Heart left ventricle (tissue), 16 donors: ENCODE measurements around the gene SPEF2. TPM values are rescaled to one million over a fixed set of nuclear protein-coding genes. Genes with fewer than 3 reads are reported as not detected.

Experiments used
- ATAC-seq, 4 donors: fragments of 200-7000 bp; cut with Tn5 transposase; one replicate each; pipeline ENCODE4 v1.9.1; 2020 to 2022; ENCODE audit warnings: moderate library complexity in 4 of 4, mild to moderate bottlenecking in 3 of 4, moderate number of reproducible peaks in 1 of 4
- DNase-seq, 5 donors: peaks; one replicate each; pipeline ENCODE4 v3.0.0-alpha.2; 2020
- H3K27ac ChIP-seq, 12 donors: fragments of 200-600 bp; sonication (generic) in 4 of 12; one replicate each; pipeline versions ENCODE4 v1.5.0 to v1.8.0; 2016 to 2022; ENCODE audit warnings: mild to moderate bottlenecking in 2 of 12
- H3K27me3 ChIP-seq, 9 donors: fragments of 200-600 bp; sonication (generic) in 2 of 9; one replicate each; pipeline versions ENCODE4 v1.5.1 to v1.8.0; 2016 to 2022; ENCODE audit warnings: mild to moderate bottlenecking in 3 of 9
- H3K36me3 ChIP-seq, 9 donors: fragments of 200-600 bp; sonication (generic) in 2 of 9; one replicate each; pipeline versions ENCODE4 v1.5.0 to v1.8.0; 2018 to 2022; ENCODE audit warnings: mild to moderate bottlenecking in 2 of 9
- H3K4me1 ChIP-seq, 12 donors: fragments of 200-600 bp; sonication (generic) in 4 of 12; one replicate each; pipeline versions ENCODE4 v1.5.0 to v1.8.0; 2016 to 2022; ENCODE audit warnings: mild to moderate bottlenecking in 3 of 12
- H3K4me3 ChIP-seq, 12 donors: fragments of 200-600 bp; sonication (generic) in 4 of 12; one replicate each; pipeline versions ENCODE4 v1.5.0 to v1.8.0; 2017 to 2022; ENCODE audit warnings: mild to moderate bottlenecking in 9 of 12, moderate library complexity in 4 of 12
- H3K9me3 ChIP-seq, 12 donors: fragments of 200-600 bp; sonication (generic) in 4 of 12; one replicate each; pipeline versions ENCODE4 v1.5.0 to v1.8.0; 2016 to 2022; ENCODE audit warnings: mild to moderate bottlenecking in 1 of 12
- CTCF ChIP-seq, 12 donors: fragments of 200-600 bp; sonication (generic) in 4 of 12; IDR thresholded peaks; one replicate each; pipeline versions ENCODE4 v1.5.0 to v1.8.0; 2018 to 2022; ENCODE audit warnings: antibody characterized with exemption in 12 of 12, mild to moderate bottlenecking in 5 of 12
- POLR2A ChIP-seq, 2 donors: fragments of 450-650 bp; IDR thresholded peaks; one replicate each; pipeline ENCODE4 v1.6.1; 2017; ENCODE audit warnings: antibody characterized with exemption in 2 of 2, mild to moderate bottlenecking in 2 of 2, moderate library complexity in 2 of 2
- WGBS, 4 donors: extraction: QIAGEN DNeasy Blood & Tissue Kit in 2 of 4; methylation state at CpG; one replicate each; pipeline versions ENCODE4 v1.1.5 to v1.1.7; 2013 to 2018; 5-methylcytosine and 5-hydroxymethylcytosine counted together
- intact Hi-C, 10 donors: fragments of 100-400 bp; cut with DNase I; formaldehyde crosslinking; loops; one replicate each; pipeline versions ENCODE4 v1.11.1 to v1.14.2; 2022
- polyA plus RNA-seq, 2 donors: library from polyadenylated mRNA; stranded (reverse); fragments of 200-250 nt; gene quantifications; one replicate each; pipeline ENCODE4 v1.2.3, GENCODE V29; 2013
- total RNA-seq, 9 donors: library from RNA; depleted of rRNA in 2 of 9; stranded (reverse); fragments of >200 nt in 2 of 9; fragmentation: NEBNext Ultra II Directional in 3 of 9; extraction: Animal tissue kit (Norgen Biotek cat#: 25700) in 3 of 9; gene quantifications; one replicate each; pipeline versions ENCODE4 v1.1.0 to v1.2.4, GENCODE V29; 2016 to 2023
- donor health status: ischemic (EF 13 %, LVEDD 7.1; RV severe dilation, severe dysfunction).
- donor health status: healthy with polysubstance abuse.
- donor health status: DM: no; HTN: yes; CAD: no.
- donor health status: DM: no; HTN: no; CAD: no.
- donor health status: ischemic (EF 25% LVEDD 6.9; RV normal size, moderate dysfunction).
- donor health status: ischemic (EF 25% LVEDD 5.7; RV mildly dilated, moderate dysfunction).
- donor health status: healthy.
- donor health status: DM: yes; HTN: yes; CAD: no.
- donor health status: ischemic (EF 35%, LVEDD 5.7; RV mildly dilated, moderate dysfunction).
- donor health status: nonischemic (EF 11% LVEDD 7.7; RV severe dilation, severe dysfunction).
- donor health status: DM: yes; HTN: yes; CAD: no.
- donor health status: PGD.
- donor health status: ischemic (EF 29% LVEDD 5.4; RV normal size, mild dysfunction).
- donor health status: nonischemic (EF 23%, LVEDD 6.1; RV moderate dilation, normal function).

Gene SPEF2
- total and polyA plus RNA-seq, 11 donors, result 0.46 to 4.1 (median 1.3) TPM

GRCh38 chr5:35623991-35624390 is 6.3 kb downstream of the SPEF2 start:
- TF ChIP-seq CTCF (IDR thresholded peaks at IDR 0.05) (no peak), POLR2A (IDR thresholded peaks at IDR 0.05) (no peak)
- ATAC-seq (no peak), DNase-seq (no peak)
- H3K27ac ChIP-seq, result no peak overlapping the region
- H3K27me3 ChIP-seq, result no peaks in the 10 kb centered on the region
- no peak overlapping the region for H3K4me3 ChIP-seq
- peaks cover 0 to 2% (median 0%) of the 10 kb centered on the region in 12 donors for H3K4me1 ChIP-seq
- no peaks in the 10 kb centered on the region for H3K9me3 ChIP-seq
- intact Hi-C loops, result no loop called here
- peaks cover 0 to 7% (median 0%) of the 10 kb centered on the region in 9 donors for H3K36me3 ChIP-seq

GRCh38 chr5:35626108-35626507 is 8.4 kb downstream of the SPEF2 start:
- Histone ChIP-seq H3K4me3 (no peak overlapping the region), H3K4me1 (no peaks in the 10 kb centered on the region), H3K27me3 (no peaks in the 10 kb centered on the region), H3K9me3 (no peaks in the 10 kb centered on the region), H3K27ac (no peak overlapping the region), H3K36me3 (peaks cover 0 to 25% (median 6%) of the 10 kb centered on the region in 9 donors)
- DNase-seq (no peak), ATAC-seq (no peak)
- WGBS, 4 donors, result 65 to 86% (median 79%) methylated on average over 1 of the region's 1 CpG
- no peak for TF ChIP-seq CTCF (IDR thresholded peaks at IDR 0.05)
- no peak for TF ChIP-seq POLR2A (IDR thresholded peaks at IDR 0.05)
- intact Hi-C loops, result no loop called here

GRCh38 chr5:35626553-35626952 is 8.9 kb downstream of the SPEF2 start:
- ATAC-seq (no peak), DNase-seq (no peak)
- TF ChIP-seq POLR2A (IDR thresholded peaks at IDR 0.05), result no peak
- Histone ChIP-seq H3K27me3 (no peaks in the 10 kb centered on the region), H3K36me3 (peaks cover 0 to 29% (median 8%) of the 10 kb centered on the region in 9 donors), H3K4me3 (no peak overlapping the region), H3K4me1 (no peaks in the 10 kb centered on the region), H3K9me3 (peaks cover 0 to 2% (median 0%) of the 10 kb centered on the region in 12 donors), H3K27ac (no peak overlapping the region)
- intact Hi-C loops, result no loop called here
- WGBS, 4 donors, result 95 to 98% (median 97%) methylated on average over 1 of the region's 1 CpG

GRCh38 chr5:35634326-35634725 is 16.7 kb downstream of the SPEF2 start:
- H3K4me3 ChIP-seq, result no peak overlapping the region
- DNase-seq, result no peak
- H3K4me1 ChIP-seq, result no peaks in the 10 kb centered on the region
- intact Hi-C loops, result no loop called here
- peaks cover 0 to 38% (median 12%) of the 10 kb centered on the region in 12 donors for H3K9me3 ChIP-seq
- no peak for ATAC-seq
- no peak for TF ChIP-seq CTCF (IDR thresholded peaks at IDR 0.05)
- TF ChIP-seq POLR2A (IDR thresholded peaks at IDR 0.05), result no peak
- no peaks in the 10 kb centered on the region for H3K27me3 ChIP-seq
- no peak overlapping the region for H3K27ac ChIP-seq
- H3K36me3 ChIP-seq, result peaks cover 0 to 40% (median 8%) of the 10 kb centered on the region in 9 donors

GRCh38 chr5:35640623-35641022 is 23.0 kb downstream of the SPEF2 start:
- no peak for ATAC-seq
- H3K9me3 ChIP-seq, result peaks cover 0 to 2% (median 0%) of the 10 kb centered on the region in 12 donors
- peaks cover 0 to 33% (median 0%) of the 10 kb centered on the region in 9 donors for H3K36me3 ChIP-seq
- WGBS, 4 donors, result 69 to 91% (median 80%) methylated on average over 4 of the region's 4 CpGs
- no peak for TF ChIP-seq POLR2A (IDR thresholded peaks at IDR 0.05)
- TF ChIP-seq CTCF (IDR thresholded peaks at IDR 0.05), result no peak
- intact Hi-C loops, result no loop called here
- H3K27me3 ChIP-seq, result no peaks in the 10 kb centered on the region
- no peak overlapping the region for H3K27ac ChIP-seq
- no peak for DNase-seq
- H3K4me3 ChIP-seq, result no peak overlapping the region
- no peaks in the 10 kb centered on the region for H3K4me1 ChIP-seq
